Hippocampal formation (tissue), 2 donors: Measurements from ENCODE around the gene KDM4C.
A peak's percentile ranks its signal among the peaks of the same experiment; 100 is the strongest.
"Not testable (repeated sequence)": the region's sequence is repeated elsewhere in the genome, so short reads cannot be mapped to it uniquely, and the experiment has no call there.

Experiments
- DNase-seq, 2 donors: peaks; one replicate each; lab custom pipeline; 2025; lab: John Stamatoyannopoulos, UW

The KDM4C gene

GRCh38 chr9:6806318-6806717 lies 48.5 kb downstream of the KDM4C start:
- DNase-seq, result not testable (repeated sequence)

GRCh38 chr9:6807669-6808068 lies 49.9 kb downstream of the KDM4C start:
- not testable (repeated sequence) for DNase-seq

GRCh38 chr9:6811436-6811835 lies 53.7 kb downstream of the KDM4C start:
- DNase-seq, result no peak

DNA sequence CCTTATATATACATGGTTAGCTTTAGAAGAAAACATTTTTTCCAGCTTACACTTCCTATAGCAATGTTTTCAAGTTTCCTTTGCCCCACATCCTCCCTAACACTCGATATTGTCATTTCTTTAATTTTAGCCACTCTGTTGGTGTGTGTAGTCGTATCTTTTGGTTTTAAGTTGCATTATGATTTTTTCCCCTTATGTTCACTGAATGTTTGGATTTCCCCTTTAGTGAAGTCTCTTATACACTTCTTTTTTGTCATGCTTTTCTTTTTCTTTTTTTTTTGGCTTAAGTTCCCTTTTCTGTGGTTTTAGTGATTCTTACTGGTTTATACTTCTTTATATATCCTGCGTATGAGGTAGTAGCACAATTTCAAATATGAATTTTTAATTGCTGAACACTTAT lies 58.8 kb downstream of the KDM4C start:
- no peak for DNase-seq

DNA sequence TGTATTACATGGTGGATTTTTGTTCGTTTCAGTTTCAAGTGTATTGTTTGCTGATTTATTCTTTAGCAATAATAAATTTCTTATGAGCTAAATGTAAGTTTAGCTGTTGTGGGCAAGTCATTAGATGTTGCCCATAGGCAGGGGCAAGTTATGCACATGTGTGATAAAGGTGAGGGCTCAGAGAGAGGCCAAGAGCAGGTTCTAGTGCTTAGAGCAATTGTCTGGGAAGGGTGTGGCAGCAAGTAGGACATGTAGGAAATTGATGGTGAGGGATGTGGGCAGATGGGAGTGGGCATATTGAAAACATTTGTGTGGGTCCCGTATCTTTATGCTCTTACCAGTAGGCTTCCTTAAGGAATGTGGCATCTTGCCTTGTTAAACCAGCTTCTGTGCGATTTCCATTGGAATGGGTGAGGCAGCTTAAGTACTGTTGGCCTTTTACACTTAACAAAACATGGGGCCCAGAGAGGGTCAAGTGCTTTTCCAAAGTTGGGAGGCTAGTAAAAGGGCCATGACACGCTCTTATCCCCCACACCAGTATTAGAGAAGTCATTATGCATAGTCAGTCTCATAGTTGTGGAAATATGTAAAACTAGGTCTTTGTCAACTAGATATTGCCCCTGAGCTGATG lies 60.6 kb downstream of the KDM4C start:
- no peak for DNase-seq

DNA sequence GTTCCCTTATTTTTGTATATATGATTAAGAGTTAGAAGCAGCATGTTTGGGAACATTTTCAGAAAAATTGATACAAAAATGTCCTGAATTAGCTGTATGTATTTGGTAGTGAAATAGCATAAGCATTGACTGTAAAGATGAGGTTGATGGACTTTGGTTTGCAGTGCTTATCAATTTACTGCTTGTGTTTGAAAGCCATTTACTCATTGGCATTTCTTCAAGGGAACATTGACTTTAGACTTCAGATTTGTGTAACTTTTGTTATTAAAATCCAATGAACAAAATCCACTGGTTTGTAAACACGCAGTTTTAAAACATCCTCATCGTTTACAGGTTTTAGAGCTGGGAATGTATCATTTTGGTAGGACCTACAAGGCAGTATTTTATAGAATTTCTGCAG lies 61.3 kb downstream of the KDM4C start:
- no peak for DNase-seq

GRCh38 chr9:6819529-6819928 lies 61.8 kb downstream of the KDM4C start:
- DNase-seq, result no peak

DNA sequence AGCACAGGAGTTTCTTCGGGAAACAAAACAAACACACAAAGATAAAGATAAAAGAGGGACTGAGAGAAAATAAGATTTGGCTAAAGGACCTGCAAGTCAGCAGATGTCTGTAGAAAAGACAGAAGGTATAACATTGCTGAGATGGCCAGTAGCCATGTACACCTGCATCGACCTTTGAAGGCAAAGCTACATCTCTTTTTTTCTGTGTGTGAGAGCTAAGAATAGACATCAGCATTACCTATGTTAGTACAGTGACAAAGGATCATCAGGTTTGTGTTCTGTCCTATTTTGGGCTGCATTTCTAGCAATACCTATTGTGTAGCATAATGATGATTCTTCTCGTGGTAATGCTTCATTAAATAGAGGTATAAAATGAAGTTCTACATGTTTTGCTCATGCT lies 64.9 kb downstream of the KDM4C start:
- no peak for DNase-seq

- DNase-seq, result peak in 1 of 2 donors; percentile 31
Observed at GRCh38 chr9:6827439-6828145, 69.8 kb downstream of the KDM4C start.

- no peak for DNase-seq
Observed at GRCh38 chr9:6829027-6829426, 71.3 kb downstream of the KDM4C start.

GRCh38 chr9:6829536-6829935 lies 71.8 kb downstream of the KDM4C start:
- DNase-seq, result no peak

- no peak for DNase-seq
Observed at GRCh38 chr9:6833518-6834192, 75.9 kb downstream of the KDM4C start.

- DNase-seq, result no peak
Observed at GRCh38 chr9:6834306-6834705, 76.5 kb downstream of the KDM4C start.

DNA sequence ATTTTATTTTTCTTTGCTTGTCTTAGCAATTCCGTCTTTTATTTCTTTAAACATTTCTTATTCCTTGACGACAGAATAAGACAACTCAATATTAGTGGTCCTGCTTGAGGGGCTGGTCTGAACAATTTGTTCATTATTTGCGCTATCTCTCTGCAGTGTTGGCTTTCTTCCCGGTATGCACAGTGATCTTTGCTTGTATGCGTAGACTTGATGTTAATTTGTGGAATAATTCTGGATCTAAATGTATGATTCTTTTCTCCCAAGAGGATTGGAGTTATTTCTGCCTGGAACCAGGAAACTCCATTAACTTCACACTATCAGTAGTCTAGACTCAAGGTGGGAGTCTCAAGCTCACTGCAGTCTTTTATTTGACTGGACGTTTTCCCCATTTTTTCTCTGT lies 80.4 kb downstream of the KDM4C start:
- DNase-seq, result no peak

GRCh38 chr9:6842584-6842947 lies 84.8 kb downstream of the KDM4C start:
- DNase-seq, result no peak

DNA sequence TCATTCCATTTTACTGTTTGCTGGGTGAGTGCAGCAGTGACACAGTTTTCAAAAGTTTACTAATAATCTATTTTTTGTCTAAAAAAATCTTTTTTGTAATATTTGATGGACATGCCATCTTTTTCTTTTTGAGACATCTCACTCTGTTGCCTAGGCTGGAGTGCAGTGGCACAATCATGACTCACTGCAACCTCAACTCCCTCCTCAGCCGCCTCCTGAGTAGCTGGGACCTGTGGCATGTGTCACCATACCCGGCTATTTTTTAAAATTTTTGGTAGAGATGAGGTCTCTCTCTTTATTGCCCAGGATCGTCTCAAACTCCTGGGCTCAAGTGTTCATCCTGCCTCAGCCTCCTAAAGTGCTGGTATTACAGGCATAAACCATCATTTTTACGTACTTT lies 86.0 kb downstream of the KDM4C start:
- DNase-seq, result no peak

- DNase-seq, result no peak
Observed at GRCh38 chr9:6844267-6844666, 86.5 kb downstream of the KDM4C start.

DNA sequence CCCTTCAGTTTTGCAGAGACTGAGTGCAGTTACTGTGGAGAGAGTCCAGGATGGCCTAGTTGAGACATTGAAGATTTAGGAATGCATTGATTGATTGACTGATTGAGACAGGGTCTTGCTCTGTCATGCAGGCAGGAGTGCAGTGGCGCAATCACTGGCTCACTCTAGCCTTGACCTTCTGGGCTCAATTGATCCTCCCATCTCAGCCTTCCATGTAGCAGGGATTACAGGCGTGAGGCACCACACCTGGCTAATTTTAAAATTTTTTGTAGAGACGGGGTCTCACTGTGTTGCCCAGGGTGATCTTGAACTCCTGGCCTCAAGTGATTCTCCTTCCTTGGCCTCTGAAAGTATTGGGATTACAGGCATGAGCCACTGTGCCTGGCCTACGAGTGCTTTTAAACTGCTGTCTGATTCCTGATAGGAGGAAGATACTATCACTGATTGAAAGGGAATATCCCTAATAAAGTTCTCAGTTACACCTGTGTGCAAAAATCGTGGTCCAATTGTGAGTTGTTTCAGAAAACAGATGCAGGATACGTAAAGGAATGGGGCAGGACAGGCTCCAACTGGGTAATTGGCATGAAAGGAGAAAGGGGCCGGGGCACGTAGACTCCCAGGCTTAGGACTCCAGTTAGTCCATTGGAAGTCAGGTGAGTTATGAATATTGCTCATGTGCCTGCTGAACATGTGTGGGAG lies 87.5 kb downstream of the KDM4C start:
- DNase-seq, result no peak

- no peak for DNase-seq
Observed at GRCh38 chr9:6845880-6846279, 88.1 kb downstream of the KDM4C start.

DNA sequence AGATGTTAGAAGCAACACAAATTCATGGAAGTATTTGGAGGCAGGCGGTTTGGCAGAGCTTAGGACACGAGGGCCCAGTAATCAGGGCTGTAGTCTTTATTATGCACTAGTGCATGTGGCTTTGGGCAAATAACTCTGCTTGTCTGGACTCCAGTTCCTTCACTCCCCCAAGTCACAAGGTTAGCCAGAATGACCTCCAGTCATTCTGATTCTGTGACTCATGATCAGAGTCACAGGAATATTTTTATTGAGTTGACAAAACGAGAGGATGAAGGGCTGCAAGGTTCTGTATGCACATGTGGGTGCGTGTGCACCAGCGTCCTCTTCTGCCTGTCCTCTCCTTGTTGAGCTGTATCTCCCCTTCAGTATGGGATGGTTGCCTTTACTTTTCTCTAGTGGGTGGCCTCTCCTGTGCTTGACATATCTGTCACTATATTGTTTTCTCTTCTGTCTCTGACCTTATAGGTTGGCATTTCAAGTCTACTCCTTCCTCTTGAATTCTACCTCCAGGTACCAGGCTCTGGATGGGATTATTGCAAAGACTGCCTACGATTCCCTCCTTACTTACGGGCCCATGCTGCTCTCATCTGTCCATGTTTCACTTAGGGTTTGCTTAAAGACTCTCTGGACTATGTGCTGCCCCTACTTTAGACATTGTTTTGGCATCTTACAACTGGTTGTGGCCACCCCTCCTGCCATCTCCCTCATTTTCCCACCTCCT lies 94.6 kb downstream of the KDM4C start:
- DNase-seq, result no peak

DNA sequence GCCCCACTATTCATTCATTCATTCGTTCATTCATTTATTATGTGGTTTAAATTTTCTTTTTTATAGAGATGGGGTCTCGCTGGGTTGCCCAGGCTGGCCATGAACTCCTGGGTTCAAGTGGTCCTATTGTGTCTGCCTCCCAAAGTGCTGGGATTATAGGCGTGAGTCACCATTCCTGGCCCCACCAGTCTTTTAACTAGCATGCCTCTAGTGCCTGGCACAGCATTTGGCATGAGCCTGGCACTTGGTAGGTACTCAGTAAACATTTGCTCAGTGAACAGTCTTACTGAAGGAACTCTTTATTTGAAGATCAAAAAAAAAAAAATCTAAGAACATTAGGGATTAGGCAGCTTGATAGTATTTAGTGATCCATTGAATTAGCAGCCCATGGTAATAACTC lies 98.1 kb downstream of the KDM4C start:
- DNase-seq, result no peak

DNA sequence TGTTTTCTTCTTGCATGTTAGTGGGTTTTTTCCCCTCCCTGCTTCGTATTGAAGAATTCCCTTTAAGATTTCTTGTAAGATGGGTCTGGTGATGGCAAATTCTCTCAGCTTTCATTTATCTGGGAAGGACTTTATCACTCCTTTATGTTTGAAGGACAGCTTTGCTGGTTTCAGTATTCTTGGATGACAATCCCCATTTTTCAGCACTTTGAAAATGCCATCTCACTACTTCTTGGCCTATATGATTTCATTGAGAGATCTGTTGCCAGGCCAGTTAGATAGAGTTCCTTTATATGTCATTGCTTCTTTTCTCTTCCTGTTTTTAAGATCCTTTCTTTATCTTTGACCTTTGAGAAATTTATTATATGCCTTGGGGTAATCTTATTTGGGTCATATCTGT lies 106.3 kb downstream of the KDM4C start:
- DNase-seq, result no peak
